Skeletal muscle satellite cell (primary cell): ENCODE data around the gene COPZ2.
A peak's percentile ranks its signal among the peaks of the same experiment; 100 is the strongest.

Experiments
- H3K27me3 ChIP-seq: 2 replicates; pipeline ENCODE4 v1.7.0; 2013; ENCODE audit warnings: low read length; ENCODE audit not compliant: control insufficient read depth, insufficient read depth
- H3K36me3 ChIP-seq: 2 replicates; pipeline ENCODE4 v1.7.0; 2013; ENCODE audit warnings: mild to moderate bottlenecking, control low read depth, low read length; ENCODE audit not compliant: insufficient read depth
- H3K4me1 ChIP-seq: 2 replicates; pipeline ENCODE4 v1.7.0; 2013; ENCODE audit warnings: low read length; ENCODE audit not compliant: control insufficient read depth, insufficient read depth
- H3K4me2 ChIP-seq: 2 replicates; pipeline ENCODE4 v1.7.0; 2013; ENCODE audit warnings: mild to moderate bottlenecking, low read length
- H3K4me3 ChIP-seq: 2 replicates; pipeline ENCODE4 v1.7.0; 2013; ENCODE audit warnings: low read length
- H3K9ac ChIP-seq: 2 replicates; pipeline ENCODE4 v1.7.0; 2013; ENCODE audit warnings: mild to moderate bottlenecking, low read depth, low read length, moderate library complexity
- H3K9me3 ChIP-seq: replicated peaks from 2 replicates; pipeline ENCODE4 v1.7.0; 2013; ENCODE audit warnings: mild to moderate bottlenecking, control low read depth, low read length

COPZ2 gene

GRCh38 chr17:48055531-48056245 is 18.1 kb upstream of the COPZ2 start:
- no peak overlapping the region for H3K4me3 ChIP-seq
- H3K36me3 ChIP-seq: peaks cover 70% of the 10 kb centered on the region
- H3K9me3 ChIP-seq: no peaks in the 10 kb centered on the region
- peaks cover 54% of the 10 kb centered on the region for H3K4me1 ChIP-seq
- H3K27me3 ChIP-seq: no peaks in the 10 kb centered on the region
- H3K4me2 ChIP-seq: peak overlapping the region; percentile 45
- peak overlapping the region; percentile 7 for H3K9ac ChIP-seq

- Histone ChIP-seq H3K9me3 (no peaks in the 10 kb centered on the region), H3K4me3 (peak overlapping the region; percentile 56), H3K4me2 (peak overlapping the region; percentile 85), H3K9ac (peak overlapping the region; percentile 93), H3K36me3 (peaks cover 60% of the 10 kb centered on the region), H3K27me3 (no peaks in the 10 kb centered on the region), H3K4me1 (peaks cover 63% of the 10 kb centered on the region)
Measured at GRCh38 chr17:48054238-48055185, 16.9 kb upstream of the COPZ2 start.

- Histone ChIP-seq H3K9ac (peak overlapping the region; percentile 93), H3K4me2 (peak overlapping the region; percentile 85), H3K4me3 (peak overlapping the region; percentile 56), H3K4me1 (peaks cover 63% of the 10 kb centered on the region), H3K36me3 (peaks cover 53% of the 10 kb centered on the region), H3K9me3 (no peaks in the 10 kb centered on the region), H3K27me3 (no peaks in the 10 kb centered on the region)
Measured at GRCh38 chr17:48053758-48054237, 16.2 kb upstream of the COPZ2 start.

GRCh38 chr17:48052956-48053757 is 15.6 kb upstream of the COPZ2 start:
- peaks cover 47% of the 10 kb centered on the region for H3K36me3 ChIP-seq
- peak overlapping the region; percentile 93 for H3K9ac ChIP-seq
- H3K4me1 ChIP-seq: peaks cover 63% of the 10 kb centered on the region
- peak overlapping the region; percentile 56 for H3K4me3 ChIP-seq
- H3K9me3 ChIP-seq: no peaks in the 10 kb centered on the region
- H3K27me3 ChIP-seq: no peaks in the 10 kb centered on the region
- H3K4me2 ChIP-seq: peak overlapping the region; percentile 85

- H3K9ac ChIP-seq: peak overlapping the region; percentile 93
- peak overlapping the region; percentile 56 for H3K4me3 ChIP-seq
- H3K36me3 ChIP-seq: peaks cover 34% of the 10 kb centered on the region
- H3K4me2 ChIP-seq: peak overlapping the region; percentile 85
- H3K27me3 ChIP-seq: no peaks in the 10 kb centered on the region
- peaks cover 67% of the 10 kb centered on the region for H3K4me1 ChIP-seq
- no peaks in the 10 kb centered on the region for H3K9me3 ChIP-seq
Measured at GRCh38 chr17:48051706-48052486, 14.3 kb upstream of the COPZ2 start.

- peaks cover 73% of the 10 kb centered on the region for H3K4me1 ChIP-seq
- H3K4me3 ChIP-seq: peak overlapping the region; percentile 87
- peak overlapping the region; percentile 85 for H3K4me2 ChIP-seq
- H3K9me3 ChIP-seq: no peaks in the 10 kb centered on the region
- H3K9ac ChIP-seq: peak overlapping the region; percentile 93
- H3K27me3 ChIP-seq: no peaks in the 10 kb centered on the region
- peaks cover 29% of the 10 kb centered on the region for H3K36me3 ChIP-seq
Measured at GRCh38 chr17:48051283-48051682, 13.7 kb upstream of the COPZ2 start.

- H3K4me2 ChIP-seq: peak overlapping the region; percentile 85
- H3K4me3 ChIP-seq: peak overlapping the region; percentile 87
- no peaks in the 10 kb centered on the region for H3K27me3 ChIP-seq
- peak overlapping the region; percentile 93 for H3K9ac ChIP-seq
- H3K36me3 ChIP-seq: peaks cover 17% of the 10 kb centered on the region
- peaks cover 67% of the 10 kb centered on the region for H3K4me1 ChIP-seq
- no peaks in the 10 kb centered on the region for H3K9me3 ChIP-seq
Measured at GRCh38 chr17:48048384-48049126, 11.0 kb upstream of the COPZ2 start.

GRCh38 chr17:48047741-48048383 is 10.3 kb upstream of the COPZ2 start, which contains the start of gene NFE2L1:
NFE2L1 (plus strand) TSS chr17:48048359; CDS start chr17:48051119, 2,760 bp downstream.
- H3K9me3 ChIP-seq: no peaks in the 10 kb centered on the region
- no peaks in the 10 kb centered on the region for H3K27me3 ChIP-seq
- H3K9ac ChIP-seq: peak within 1 kb of the TSS; percentile 93
- H3K4me2 ChIP-seq: peak within 1 kb of the TSS; percentile 91
- peaks cover 67% of the 10 kb centered on the region for H3K4me1 ChIP-seq
- peaks cover 16% of the 10 kb centered on the region for H3K36me3 ChIP-seq
- H3K4me3 ChIP-seq: peak within 1 kb of the TSS; percentile 87

- H3K36me3 ChIP-seq: peaks cover 10% of the 10 kb centered on the region
Measured at GRCh38 chr17:48047113-48047740, 9.6 kb upstream of the COPZ2 start.

More at GRCh38 chr17:48047113-48047740, 9.6 kb upstream of the COPZ2 start:
- Histone ChIP-seq H3K9me3 (no peaks in the 10 kb centered on the region), H3K27me3 (no peaks in the 10 kb centered on the region), H3K4me2 (peak overlapping the region; percentile 91), H3K4me3 (peak overlapping the region; percentile 87), H3K4me1 (peaks cover 61% of the 10 kb centered on the region), H3K9ac (peak overlapping the region; percentile 93)
